ENCODE measurements around the gene FMN1.
A peak's percentile ranks its signal among the peaks of the same experiment; 100 is the strongest.

FMN1 gene

DNA sequence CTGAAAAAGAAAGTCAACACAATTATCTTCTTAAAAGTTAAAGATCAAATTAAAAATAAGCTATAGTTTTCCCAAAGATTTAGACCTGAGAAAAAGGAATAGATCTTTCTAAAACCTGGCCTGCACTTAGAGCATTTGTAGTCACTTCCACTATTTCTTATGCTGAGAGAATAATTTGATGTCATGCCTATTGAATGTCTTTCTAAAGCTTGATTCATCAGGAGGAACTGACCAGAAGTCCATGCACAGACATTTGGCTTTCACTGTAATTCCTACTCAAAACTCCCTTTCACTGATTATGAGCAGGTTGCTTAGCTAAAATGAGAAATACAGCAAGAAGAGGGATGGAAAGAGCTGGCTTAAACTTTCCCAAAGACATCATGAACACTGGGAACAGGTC lies 472.4 kb downstream of the FMN1 start:
- Histone ChIP-seq H3K4me2 (ENCODE audit: low read length) (no peak overlapping the region), H3K9me3 (ENCODE audit: control insufficient read depth, low read length) (no peaks in the 10 kb centered on the region), H3K79me2 (no peaks in the 10 kb centered on the region), H3K4me1 (no peaks in the 10 kb centered on the region), H3K36me3 (ENCODE audit: control insufficient read depth, insufficient read depth, low read length) (no peaks in the 10 kb centered on the region), H3K4me3 (ENCODE audit: low read depth, low read length) (no peak overlapping the region), H3K27me3 (ENCODE audit: control insufficient read depth, insufficient read depth, low read length) (peaks cover 8% of the 10 kb centered on the region), H2AFZ (no peak overlapping the region), H3K9ac (no peak overlapping the region), H3K27ac (no peak overlapping the region)
- no peak for TF ChIP-seq CTCF (IDR thresholded peaks at IDR 0.05)

GRCh38 chr15:32721596-32721995 lies 472.9 kb downstream of the FMN1 start:
- TF ChIP-seq CTCF (IDR thresholded peaks at IDR 0.05) = no peak
- Histone ChIP-seq H3K4me1 (no peaks in the 10 kb centered on the region), H3K36me3 (ENCODE audit: control insufficient read depth, insufficient read depth, low read length) (no peaks in the 10 kb centered on the region), H3K27me3 (ENCODE audit: control insufficient read depth, insufficient read depth, low read length) (peaks cover 8% of the 10 kb centered on the region), H3K4me3 (ENCODE audit: low read depth, low read length) (no peak overlapping the region), H3K27ac (no peak overlapping the region), H3K79me2 (no peaks in the 10 kb centered on the region), H2AFZ (no peak overlapping the region), H3K4me2 (ENCODE audit: low read length) (no peak overlapping the region), H3K9ac (no peak overlapping the region), H3K9me3 (ENCODE audit: control insufficient read depth, low read length) (no peaks in the 10 kb centered on the region)

DNA sequence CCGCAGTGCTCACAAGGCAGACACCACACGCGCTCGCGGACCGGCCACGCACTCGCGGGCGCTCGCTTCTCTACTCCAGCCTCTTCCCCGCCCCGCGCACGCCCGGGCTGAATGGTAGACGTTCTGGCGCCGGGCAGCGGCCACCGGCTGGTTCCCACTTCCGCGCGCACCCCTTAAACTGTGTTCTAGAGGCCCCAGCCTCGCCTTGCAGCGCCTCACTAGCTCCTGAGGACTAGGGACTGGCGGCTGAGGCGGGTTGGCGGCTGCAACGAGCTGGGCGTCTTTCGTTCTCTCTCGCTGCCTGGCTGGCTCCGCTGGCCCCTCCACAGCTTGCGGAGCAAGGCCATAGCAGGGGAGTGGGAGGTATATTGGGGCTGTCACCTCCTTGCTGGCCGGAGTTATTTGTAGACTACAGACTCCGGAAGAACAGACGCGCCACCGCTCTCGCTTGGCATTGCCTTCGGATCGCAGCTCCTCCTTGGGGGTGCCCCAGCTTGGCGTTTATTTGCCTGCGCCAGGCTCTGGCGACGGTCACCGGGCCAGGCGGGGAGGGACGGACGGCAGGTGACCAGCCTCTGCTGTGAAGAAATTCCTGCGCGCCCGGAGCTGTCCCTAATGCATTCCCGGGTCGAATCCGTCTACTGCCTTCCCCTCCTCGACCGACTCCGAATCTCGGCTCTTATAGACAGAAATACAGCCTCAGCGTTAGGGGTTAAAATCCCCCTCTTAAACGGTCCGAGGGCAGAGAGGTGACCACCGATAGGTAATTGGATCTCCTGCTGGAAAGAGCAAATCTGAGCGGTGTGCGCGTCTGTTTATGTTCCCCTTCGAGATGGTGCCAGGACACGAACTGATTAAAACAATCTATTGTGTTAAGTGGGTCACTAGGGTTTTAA lies 475.4 kb downstream of the FMN1 start:
- H3K27ac ChIP-seq = no peak overlapping the region
- no peaks in the 10 kb centered on the region for H3K36me3 ChIP-seq (ENCODE audit: control insufficient read depth, insufficient read depth, low read length)
- H2AFZ ChIP-seq = no peak overlapping the region
- no peak for TF ChIP-seq CTCF (IDR thresholded peaks at IDR 0.05)
- H3K4me3 ChIP-seq (ENCODE audit: low read depth, low read length) = no peak overlapping the region
- peak overlapping the region; percentile 61 for H3K4me2 ChIP-seq (ENCODE audit: low read length)
- H3K4me1 ChIP-seq = no peaks in the 10 kb centered on the region
- H3K9me3 ChIP-seq (ENCODE audit: control insufficient read depth, low read length) = no peaks in the 10 kb centered on the region
- H3K27me3 ChIP-seq (ENCODE audit: control insufficient read depth, insufficient read depth, low read length) = peaks cover 8% of the 10 kb centered on the region
- H3K79me2 ChIP-seq = no peaks in the 10 kb centered on the region
- H3K9ac ChIP-seq = no peak overlapping the region

- Histone ChIP-seq H3K79me2 (no peaks in the 10 kb centered on the region), H3K27ac (no peak overlapping the region), H3K27me3 (ENCODE audit: control insufficient read depth, insufficient read depth, low read length) (peaks cover 8% of the 10 kb centered on the region), H3K9me3 (ENCODE audit: control insufficient read depth, low read length) (no peaks in the 10 kb centered on the region), H3K4me2 (ENCODE audit: low read length) (no peak overlapping the region), H3K9ac (no peak overlapping the region), H3K36me3 (ENCODE audit: control insufficient read depth, insufficient read depth, low read length) (no peaks in the 10 kb centered on the region), H2AFZ (no peak overlapping the region), H3K4me1 (no peaks in the 10 kb centered on the region), H3K4me3 (ENCODE audit: low read depth, low read length) (no peak overlapping the region)
- TF ChIP-seq CTCF (IDR thresholded peaks at IDR 0.05) = no peak
These were observed 476.2 kb downstream of the FMN1 start for GRCh38 chr15:32718227-32718820.

All from parathyroid adenoma (tissue), 2 donors.